CD8-positive, alpha-beta memory T cell (primary cell): Measurements from ENCODE around the gene GGTA1. TPM values are rescaled to one million over a fixed set of nuclear protein-coding genes. Genes with fewer than 3 reads are reported as not detected.

Experiments
- CTCF ChIA-PET: fragments of 350-600 bp; sonication (Branson Sonifier 250); formaldehyde crosslinking; loops from one replicate; lab custom pipeline; 2021; ENCODE audit warnings: antibody characterized with exemption; lab: Charles Lee
- POLR2A ChIA-PET: fragments of 350-600 bp; sonication (Branson Sonifier 250); formaldehyde crosslinking; loops from one replicate; lab custom pipeline; 2021; ENCODE audit warnings: antibody characterized with exemption; lab: Charles Lee
- DNase-seq, 5 donors: peaks; one replicate each; pipeline versions ENCODE4 v3.0.0 to v3.0.0-alpha.2; 2020 to 2022; ENCODE audit warnings: mixed read lengths in 1 of 5
- H3K27ac ChIP-seq: one replicate; pipeline ENCODE4 v1.7.0; 2013; ENCODE audit warnings: low read depth, mild to moderate bottlenecking, low read length, moderate library complexity
- H3K27me3 ChIP-seq: 2 replicates; pipeline ENCODE4 v1.7.0; 2013; ENCODE audit warnings: low read length, mild to moderate bottlenecking; ENCODE audit not compliant: insufficient read depth, poor library complexity, severe bottlenecking
- H3K36me3 ChIP-seq: 2 replicates; pipeline ENCODE4 v1.7.0; 2013; ENCODE audit warnings: mild to moderate bottlenecking, low read length, moderate library complexity; ENCODE audit not compliant: insufficient read depth
- H3K4me1 ChIP-seq: 2 replicates; pipeline ENCODE4 v1.7.0; 2013; ENCODE audit warnings: mild to moderate bottlenecking, low read length, moderate library complexity; ENCODE audit not compliant: insufficient read depth
- H3K4me3 ChIP-seq: 2 replicates; pipeline ENCODE4 v1.7.0; 2013; ENCODE audit warnings: mild to moderate bottlenecking, low read length
- H3K9me3 ChIP-seq: 2 replicates; pipeline ENCODE4 v1.7.0; 2013; ENCODE audit warnings: mild to moderate bottlenecking, low read length
- H3K27ac Mint-ChIP-seq, 8 donors: one replicate each; pipeline ENCODE4 v1.8.0; 2020 to 2021; ENCODE audit warnings: mixed read lengths in 8 of 8, mild to moderate bottlenecking in 6 of 8, inconsistent platforms in 3 of 8, moderate library complexity in 3 of 8
- H3K27me3 Mint-ChIP-seq, 2 donors: one replicate each; pipeline ENCODE4 v1.8.0; 2020 to 2021; ENCODE audit warnings: mixed read lengths in 2 of 2, mild to moderate bottlenecking in 1 of 2, moderate library complexity in 1 of 2
- H3K36me3 Mint-ChIP-seq, 3 donors: one replicate each; pipeline ENCODE4 v1.8.0; 2020 to 2021; ENCODE audit warnings: mixed read lengths in 3 of 3, inconsistent platforms in 1 of 3, mild to moderate bottlenecking in 1 of 3
- H3K4me1 Mint-ChIP-seq, 3 donors: one replicate each; pipeline ENCODE4 v1.8.0; 2020 to 2021; ENCODE audit warnings: mixed read lengths in 3 of 3, inconsistent platforms in 1 of 3, mild to moderate bottlenecking in 1 of 3
- H3K4me3 Mint-ChIP-seq, 7 donors: one replicate each; pipeline ENCODE4 v1.8.0; 2020 to 2021; ENCODE audit warnings: mixed read lengths in 7 of 7, mild to moderate bottlenecking in 6 of 7, moderate library complexity in 4 of 7, inconsistent platforms in 2 of 7
- H3K9me3 Mint-ChIP-seq, 5 donors: one replicate each; pipeline ENCODE4 v1.8.0; 2020 to 2022; ENCODE audit warnings: mixed read lengths in 5 of 5, mild to moderate bottlenecking in 3 of 5, moderate library complexity in 2 of 5, inconsistent platforms in 1 of 5
- polyA plus RNA-seq: library from polyadenylated mRNA; unstranded; fragments of 300-500 nt; fragmentation: Illumina TruSeq; gene quantifications from one replicate; pipeline ENCODE4 v1.2.3, GENCODE V29; 2021
- total RNA-seq, 2 experiments: library from RNA; stranded (reverse); gene quantifications; one replicate each; pipeline ENCODE4 v1.2.3, GENCODE V29; 2021

GGTA1 gene
- total and polyA plus RNA-seq, 3 experiments from 2014 or later = not detected

- no peaks in the 10 kb centered on the region for H3K9me3 ChIP-seq
- no peak overlapping the region for H3K27ac ChIP-seq
- H3K36me3 Mint-ChIP-seq = peaks cover 0 to 1% (median 0%) of the 10 kb centered on the region in 3 donors
- peaks cover 4% of the 10 kb centered on the region for H3K27me3 ChIP-seq
- ChIA-PET POLR2A (no interaction called here), CTCF (no interaction called here)
- H3K4me1 ChIP-seq = no peaks in the 10 kb centered on the region
- H3K36me3 ChIP-seq = no peaks in the 10 kb centered on the region
- no peaks in the 10 kb centered on the region for H3K9me3 Mint-ChIP-seq
- peaks cover 18 to 24% of the 10 kb centered on the region in 2 donors for H3K27me3 Mint-ChIP-seq
- no peak for DNase-seq
- peak overlapping the region in 1 of 8 donors; percentile 71 for H3K27ac Mint-ChIP-seq
- H3K4me3 Mint-ChIP-seq = no peak overlapping the region
- H3K4me1 Mint-ChIP-seq = peaks cover 5 to 14% (median 13%) of the 10 kb centered on the region in 3 donors
- H3K4me3 ChIP-seq = no peak overlapping the region
These were observed 46.3 kb downstream of the GGTA1 start for GRCh38 chr9:121453232-121453892.

- Histone ChIP-seq H3K4me3 (no peak overlapping the region), H3K27me3 (peaks cover 4% of the 10 kb centered on the region), H3K27ac (no peak overlapping the region), H3K36me3 (no peaks in the 10 kb centered on the region), H3K4me1 (no peaks in the 10 kb centered on the region), H3K9me3 (no peaks in the 10 kb centered on the region)
- no peak overlapping the region for H3K27ac Mint-ChIP-seq
- H3K4me1 Mint-ChIP-seq = peaks cover 10 to 20% (median 19%) of the 10 kb centered on the region in 3 donors
- ChIA-PET CTCF (interaction anchor here (1.6 kb wide), 1 partner anchor 10 kb away, joined by 6 read pairs; no protein-coding TSS in a partner anchor), POLR2A (no interaction called here)
- H3K36me3 Mint-ChIP-seq = peaks cover 0 to 1% (median 0%) of the 10 kb centered on the region in 3 donors
- no peaks in the 10 kb centered on the region for H3K9me3 Mint-ChIP-seq
- DNase-seq = no peak
- no peak overlapping the region for H3K4me3 Mint-ChIP-seq
- H3K27me3 Mint-ChIP-seq = peaks cover 16 to 27% of the 10 kb centered on the region in 2 donors
These were observed 47.6 kb downstream of the GGTA1 start for GRCh38 chr9:121452085-121452484.

DNA sequence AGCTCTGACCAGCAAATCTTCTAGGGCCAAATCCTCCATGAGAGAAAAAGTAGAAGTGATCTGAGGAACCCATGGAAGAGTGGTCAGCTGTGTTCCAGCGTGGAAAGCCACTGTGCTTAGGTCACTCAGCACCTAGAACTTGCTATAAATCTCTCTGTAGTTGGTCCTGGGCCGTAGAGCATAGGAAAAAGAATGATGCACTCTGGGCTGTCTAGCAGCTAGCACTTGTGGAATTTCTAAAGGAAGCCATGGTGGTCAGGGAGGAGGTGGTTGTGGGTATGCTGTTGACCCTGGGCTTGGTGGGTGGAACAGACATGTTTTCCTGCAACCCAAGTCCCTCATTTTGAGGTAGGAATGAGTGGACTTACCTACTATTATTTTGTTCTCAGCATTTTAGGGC lies 48.1 kb downstream of the GGTA1 start:
- ChIA-PET POLR2A (no interaction called here), CTCF (interaction anchor here (1.6 kb wide), 1 partner anchor 10 kb away, joined by 6 read pairs; no protein-coding TSS in a partner anchor)
- Mint-ChIP-seq H3K27me3 (peaks cover 16 to 23% of the 10 kb centered on the region in 2 donors), H3K27ac (no peak overlapping the region), H3K36me3 (no peaks in the 10 kb centered on the region), H3K4me1 (peaks cover 10 to 20% (median 19%) of the 10 kb centered on the region in 3 donors), H3K9me3 (no peaks in the 10 kb centered on the region), H3K4me3 (no peak overlapping the region)
- no peaks in the 10 kb centered on the region for H3K9me3 ChIP-seq
- DNase-seq = no peak
- H3K36me3 ChIP-seq = no peaks in the 10 kb centered on the region
- H3K4me3 ChIP-seq = no peak overlapping the region
- H3K27me3 ChIP-seq = no peaks in the 10 kb centered on the region
- no peak overlapping the region for H3K27ac ChIP-seq
- H3K4me1 ChIP-seq = no peaks in the 10 kb centered on the region

GRCh38 chr9:121450241-121450640 lies 49.4 kb downstream of the GGTA1 start:
- H3K36me3 ChIP-seq = no peaks in the 10 kb centered on the region
- no peak overlapping the region for H3K4me3 ChIP-seq
- Mint-ChIP-seq H3K4me3 (no peak overlapping the region), H3K9me3 (no peaks in the 10 kb centered on the region), H3K27ac (no peak overlapping the region), H3K4me1 (peaks cover 5 to 10% (median 9%) of the 10 kb centered on the region in 3 donors), H3K36me3 (no peaks in the 10 kb centered on the region), H3K27me3 (peaks cover 15 to 23% of the 10 kb centered on the region in 2 donors)
- no peak for DNase-seq
- no peaks in the 10 kb centered on the region for H3K27me3 ChIP-seq
- ChIA-PET CTCF (interaction anchor here (0.8 to 1.7 kb wide), 3 partner anchors 10 to 96 kb away, joined by 3 to 6 read pairs (median 3); no protein-coding TSS in a partner anchor), POLR2A (no interaction called here)
- H3K9me3 ChIP-seq = no peaks in the 10 kb centered on the region
- no peaks in the 10 kb centered on the region for H3K4me1 ChIP-seq
- no peak overlapping the region for H3K27ac ChIP-seq

GRCh38 chr9:121449786-121450185 lies 49.9 kb downstream of the GGTA1 start:
- Mint-ChIP-seq H3K27ac (no peak overlapping the region), H3K27me3 (peaks cover 15 to 23% of the 10 kb centered on the region in 2 donors), H3K36me3 (no peaks in the 10 kb centered on the region), H3K9me3 (no peaks in the 10 kb centered on the region), H3K4me3 (no peak overlapping the region), H3K4me1 (peaks cover 5 to 7% (median 5%) of the 10 kb centered on the region in 3 donors)
- Histone ChIP-seq H3K27me3 (no peaks in the 10 kb centered on the region), H3K4me1 (no peaks in the 10 kb centered on the region), H3K4me3 (no peak overlapping the region), H3K27ac (no peak overlapping the region), H3K9me3 (no peaks in the 10 kb centered on the region), H3K36me3 (no peaks in the 10 kb centered on the region)
- POLR2A ChIA-PET = no interaction called here
- CTCF ChIA-PET = interaction anchor here (0.8 to 1.7 kb wide), 2 partner anchors 9 to 96 kb away, joined by 3 read pairs; no protein-coding TSS in a partner anchor
- DNase-seq = no peak

GRCh38 chr9:121447321-121447834 lies 52.3 kb downstream of the GGTA1 start:
- H3K4me1 Mint-ChIP-seq = peaks cover 5 to 7% (median 5%) of the 10 kb centered on the region in 3 donors
- no peak overlapping the region for H3K27ac ChIP-seq
- no peak overlapping the region for H3K4me3 ChIP-seq
- H3K27me3 Mint-ChIP-seq = peaks cover 22 to 30% of the 10 kb centered on the region in 2 donors
- no peaks in the 10 kb centered on the region for H3K36me3 ChIP-seq
- no peaks in the 10 kb centered on the region for H3K36me3 Mint-ChIP-seq
- H3K27ac Mint-ChIP-seq = no peak overlapping the region
- DNase-seq = no peak
- no peaks in the 10 kb centered on the region for H3K4me1 ChIP-seq
- no peaks in the 10 kb centered on the region for H3K9me3 ChIP-seq
- ChIA-PET POLR2A (no interaction called here), CTCF (no interaction called here)
- H3K27me3 ChIP-seq = no peaks in the 10 kb centered on the region
- H3K4me3 Mint-ChIP-seq = no peak overlapping the region
- no peaks in the 10 kb centered on the region for H3K9me3 Mint-ChIP-seq

- no peaks in the 10 kb centered on the region for H3K9me3 Mint-ChIP-seq
- Histone ChIP-seq H3K27me3 (no peaks in the 10 kb centered on the region), H3K4me1 (no peaks in the 10 kb centered on the region), H3K4me3 (no peak overlapping the region), H3K9me3 (no peaks in the 10 kb centered on the region), H3K36me3 (no peaks in the 10 kb centered on the region), H3K27ac (no peak overlapping the region)
- H3K4me1 Mint-ChIP-seq = peaks cover 5 to 7% (median 5%) of the 10 kb centered on the region in 3 donors
- H3K27me3 Mint-ChIP-seq = peaks cover 15 to 33% of the 10 kb centered on the region in 2 donors
- H3K36me3 Mint-ChIP-seq = no peaks in the 10 kb centered on the region
- ChIA-PET POLR2A (no interaction called here), CTCF (no interaction called here)
- DNase-seq = no peak
- no peak overlapping the region for H3K27ac Mint-ChIP-seq
- no peak overlapping the region for H3K4me3 Mint-ChIP-seq
These were observed 53.7 kb downstream of the GGTA1 start for GRCh38 chr9:121445986-121446385.

DNA sequence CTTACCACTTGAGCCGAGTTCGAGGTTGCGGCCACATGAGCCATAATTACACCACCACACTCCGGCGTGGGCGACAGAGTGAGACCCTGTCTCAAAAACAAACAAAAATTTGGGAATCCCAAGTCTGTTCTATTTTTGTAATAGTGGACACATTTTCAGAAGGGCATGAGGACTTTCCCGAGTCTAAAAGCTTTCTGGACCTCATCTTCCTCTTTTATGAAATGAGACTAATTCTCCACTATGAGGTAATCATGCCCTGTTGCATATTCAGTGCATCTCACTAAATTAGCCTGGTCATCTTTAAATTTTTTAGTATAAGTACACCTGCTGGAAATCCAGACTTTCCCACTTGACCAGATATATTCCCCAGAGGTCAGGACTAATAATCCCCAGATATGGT lies 55.7 kb downstream of the GGTA1 start:
- Mint-ChIP-seq H3K27ac (no peak overlapping the region), H3K9me3 (no peaks in the 10 kb centered on the region), H3K4me1 (peaks cover 5 to 7% (median 5%) of the 10 kb centered on the region in 3 donors), H3K4me3 (no peak overlapping the region), H3K27me3 (peaks cover 13 to 37% of the 10 kb centered on the region in 2 donors), H3K36me3 (no peaks in the 10 kb centered on the region)
- DNase-seq = no peak
- Histone ChIP-seq H3K36me3 (no peaks in the 10 kb centered on the region), H3K27me3 (no peaks in the 10 kb centered on the region), H3K4me1 (no peaks in the 10 kb centered on the region), H3K4me3 (no peak overlapping the region), H3K9me3 (no peaks in the 10 kb centered on the region), H3K27ac (no peak overlapping the region)
- POLR2A ChIA-PET = no interaction called here
- CTCF ChIA-PET = interaction anchor here (0.6 kb wide), 1 partner anchor 560 kb away, joined by 3 read pairs; no protein-coding TSS in a partner anchor
